Colonic mucosa (tissue), 4 donors: Measurements from ENCODE around the gene NRCAM. TPM values are rescaled to one million over a fixed set of nuclear protein-coding genes. Genes with fewer than 3 reads are reported as not detected.

ENCODE experiments used
- DNase-seq: peaks from one replicate; pipeline ENCODE4 v3.0.0-alpha.2; 2020
- H3K27ac ChIP-seq: fragments of 200-600 bp; one replicate; pipeline ENCODE4 v1.8.0; 2021
- H3K27me3 ChIP-seq: fragments of 200-600 bp; one replicate; pipeline ENCODE4 v1.8.0; 2021
- H3K36me3 ChIP-seq: fragments of 200-600 bp; one replicate; pipeline ENCODE4 v1.8.0; 2021
- H3K4me1 ChIP-seq: fragments of 200-600 bp; one replicate; pipeline ENCODE4 v1.8.0; 2021; ENCODE audit warnings: mild to moderate bottlenecking
- H3K4me3 ChIP-seq: fragments of 200-600 bp; one replicate; pipeline ENCODE4 v1.8.0; 2021
- H3K9ac ChIP-seq, 2 donors: one replicate each; pipeline ENCODE4 v1.7.0; 2013; ENCODE audit warnings: control low read depth in 2 of 2, low read depth in 2 of 2, low read length in 2 of 2
- H3K9me3 ChIP-seq: fragments of 200-600 bp; one replicate; pipeline ENCODE4 v1.8.0; 2021
- intact Hi-C: fragments of 100-400 bp; cut with DNase I; formaldehyde crosslinking; loops from one replicate; pipeline ENCODE4 v1.14.1; 2022
- total RNA-seq, 2 donors: library from RNA; stranded (reverse); fragmentation: NEBNext Ultra II Directional in 1 of 2; extraction: Animal tissue kit (Norgen Biotek cat#: 25700) in 1 of 2; gene quantifications; one replicate each; pipeline ENCODE4 v1.2.1, GENCODE V29; 2021
- TF ChIP-seq, protein P1 (sequence below): fragments of 200-600 bp; IDR thresholded peaks from one replicate; pipeline ENCODE4 v1.8.0; 2022; ENCODE audit warnings: antibody characterized with exemption, mild to moderate bottlenecking
- donor health status: healthy.
- donor health status: DM: no; HTN: no; CAD: no.
- donor health status: DM: no; HTN: no; CAD: no.

NRCAM gene
- total RNA-seq, 2 donors from 2014 or later, result 0.42 to 1.1 TPM

DNA sequence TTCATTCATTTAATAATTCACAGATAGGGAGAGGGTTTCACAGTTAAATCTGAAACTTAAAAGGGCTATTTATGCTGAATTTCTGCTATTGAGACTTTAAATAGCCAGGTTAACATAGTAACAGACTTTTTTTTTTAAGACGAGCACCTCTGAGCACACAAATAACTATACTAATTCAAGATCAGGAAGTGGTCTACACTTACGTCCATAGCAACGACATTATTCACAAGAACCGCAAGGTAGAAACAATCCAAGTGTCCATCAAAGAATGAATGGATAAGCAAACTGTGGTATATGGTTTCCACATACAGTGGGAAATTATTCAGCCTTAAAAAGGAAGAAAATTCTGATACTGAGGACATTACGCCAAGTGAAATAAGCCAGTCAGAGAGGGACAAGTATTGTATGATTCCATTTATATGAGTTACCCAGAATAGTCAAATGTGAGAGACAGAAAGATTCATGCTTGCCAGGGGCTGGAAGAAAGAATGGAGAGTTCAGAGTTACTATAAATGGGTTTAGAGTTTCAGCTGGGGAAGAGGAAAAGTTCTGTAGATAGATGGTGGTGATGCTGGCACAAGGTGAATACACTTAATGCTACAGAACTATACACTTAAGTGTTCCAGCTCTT lies 185.7 kb downstream of the NRCAM start:
- TF ChIP-seq, protein P1, sequence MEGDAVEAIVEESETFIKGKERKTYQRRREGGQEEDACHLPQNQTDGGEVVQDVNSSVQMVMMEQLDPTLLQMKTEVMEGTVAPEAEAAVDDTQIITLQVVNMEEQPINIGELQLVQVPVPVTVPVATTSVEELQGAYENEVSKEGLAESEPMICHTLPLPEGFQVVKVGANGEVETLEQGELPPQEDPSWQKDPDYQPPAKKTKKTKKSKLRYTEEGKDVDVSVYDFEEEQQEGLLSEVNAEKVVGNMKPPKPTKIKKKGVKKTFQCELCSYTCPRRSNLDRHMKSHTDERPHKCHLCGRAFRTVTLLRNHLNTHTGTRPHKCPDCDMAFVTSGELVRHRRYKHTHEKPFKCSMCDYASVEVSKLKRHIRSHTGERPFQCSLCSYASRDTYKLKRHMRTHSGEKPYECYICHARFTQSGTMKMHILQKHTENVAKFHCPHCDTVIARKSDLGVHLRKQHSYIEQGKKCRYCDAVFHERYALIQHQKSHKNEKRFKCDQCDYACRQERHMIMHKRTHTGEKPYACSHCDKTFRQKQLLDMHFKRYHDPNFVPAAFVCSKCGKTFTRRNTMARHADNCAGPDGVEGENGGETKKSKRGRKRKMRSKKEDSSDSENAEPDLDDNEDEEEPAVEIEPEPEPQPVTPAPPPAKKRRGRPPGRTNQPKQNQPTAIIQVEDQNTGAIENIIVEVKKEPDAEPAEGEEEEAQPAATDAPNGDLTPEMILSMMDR, result no peak
- no peak for DNase-seq
- H3K4me1 ChIP-seq, result no peaks in the 10 kb centered on the region
- intact Hi-C loops, result no loop called here
- H3K36me3 ChIP-seq, result no peaks in the 10 kb centered on the region
- no peak overlapping the region for H3K27ac ChIP-seq
- H3K4me3 ChIP-seq, result no peak overlapping the region
- no peaks in the 10 kb centered on the region for H3K27me3 ChIP-seq
- H3K9me3 ChIP-seq, result no peaks in the 10 kb centered on the region
- H3K9ac ChIP-seq, result no peak overlapping the region

GRCh38 chr7:108268200-108268820 lies 187.9 kb downstream of the NRCAM start:
- TF ChIP-seq, protein P1, result no peak
- no peaks in the 10 kb centered on the region for H3K27me3 ChIP-seq
- intact Hi-C loops, result no loop called here
- no peak overlapping the region for H3K9ac ChIP-seq
- no peak for DNase-seq
- no peaks in the 10 kb centered on the region for H3K36me3 ChIP-seq
- H3K4me3 ChIP-seq, result no peak overlapping the region
- no peaks in the 10 kb centered on the region for H3K9me3 ChIP-seq
- H3K27ac ChIP-seq, result no peak overlapping the region
- no peaks in the 10 kb centered on the region for H3K4me1 ChIP-seq

DNA sequence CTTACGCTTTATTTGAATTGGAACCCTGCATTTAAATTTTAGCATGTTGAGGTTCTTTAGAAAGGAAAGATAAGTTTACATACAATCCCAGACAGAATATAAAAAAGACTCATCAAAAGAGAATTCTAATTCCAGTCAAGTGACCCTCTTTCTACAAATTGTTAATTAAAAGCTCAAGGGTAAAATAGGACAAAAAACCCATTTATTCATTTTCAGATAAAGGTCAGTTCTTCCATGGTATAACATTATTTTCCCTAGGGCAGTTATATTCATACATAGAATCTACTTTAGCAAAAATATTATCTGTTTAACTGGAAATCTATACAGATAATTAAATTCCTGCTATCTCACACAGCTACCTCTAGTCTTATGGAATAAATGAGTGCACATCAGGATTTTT lies 188.6 kb downstream of the NRCAM start:
- Histone ChIP-seq H3K9ac (no peak overlapping the region), H3K36me3 (no peaks in the 10 kb centered on the region), H3K4me3 (no peak overlapping the region), H3K27ac (no peak overlapping the region), H3K4me1 (no peaks in the 10 kb centered on the region), H3K27me3 (no peaks in the 10 kb centered on the region), H3K9me3 (no peaks in the 10 kb centered on the region)
- DNase-seq, result no peak
- intact Hi-C loops, result no loop called here
- TF ChIP-seq, protein P1, result no peak

- Histone ChIP-seq H3K9me3 (no peaks in the 10 kb centered on the region), H3K27me3 (no peaks in the 10 kb centered on the region), H3K27ac (no peak overlapping the region), H3K9ac (no peak overlapping the region), H3K36me3 (no peaks in the 10 kb centered on the region), H3K4me3 (no peak overlapping the region), H3K4me1 (no peaks in the 10 kb centered on the region)
- DNase-seq, result no peak
- intact Hi-C loops, result no loop called here
- TF ChIP-seq, protein P1, result no peak
Observed at GRCh38 chr7:108266491-108266890, 189.7 kb downstream of the NRCAM start.

DNA sequence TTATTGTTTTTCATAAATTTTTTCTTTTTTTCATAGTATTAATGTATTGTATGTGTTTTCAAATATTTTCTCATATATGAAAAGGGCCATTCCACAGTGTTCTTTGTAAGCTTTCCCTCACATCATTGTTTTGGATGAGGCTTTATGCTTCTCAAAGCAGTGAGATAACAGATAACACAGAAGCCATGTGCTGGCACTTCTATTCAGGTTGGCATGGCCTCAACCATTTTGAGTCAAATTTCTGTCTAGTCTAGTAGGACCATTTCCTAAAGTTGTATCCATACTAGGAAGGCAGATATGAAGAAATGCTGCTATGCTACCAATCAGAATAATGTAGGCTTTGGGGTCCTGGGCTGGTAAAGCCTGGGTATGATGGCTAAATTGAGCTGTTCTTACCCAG lies 190.2 kb downstream of the NRCAM start:
- intact Hi-C loops, result no loop called here
- H3K36me3 ChIP-seq, result no peaks in the 10 kb centered on the region
- no peak for DNase-seq
- no peak overlapping the region for H3K27ac ChIP-seq
- no peaks in the 10 kb centered on the region for H3K4me1 ChIP-seq
- TF ChIP-seq, protein P1, result no peak
- H3K9ac ChIP-seq, result no peak overlapping the region
- no peaks in the 10 kb centered on the region for H3K27me3 ChIP-seq
- no peak overlapping the region for H3K4me3 ChIP-seq
- no peaks in the 10 kb centered on the region for H3K9me3 ChIP-seq
